K562 (cell line): ENCODE data around the gene ARF1. TPM values are rescaled to one million over a fixed set of nuclear protein-coding genes. Genes with fewer than 3 reads are reported as not detected.

ENCODE experiments used
- CEBPG ChIP-seq, 3 experiments: fragments of 200-800 bp in 1 of 3; sonication (Bioruptor generic) in 1 of 3; sonication (generic) in 1 of 3; formaldehyde crosslinking in 1 of 3; IDR thresholded peaks in 2 of 3; conservative IDR thresholded peaks in 1 of 3; 2 replicates each; pipeline versions ENCODE4 v1.6.1 to v1.8.0; 2016 to 2022; ENCODE audit warnings: missing compliant biosample characterization in 2 of 3, missing genetic modification characterization in 2 of 3, mild to moderate bottlenecking in 1 of 3, missing genetic modification reagents in 1 of 3
- CSDE1 ChIP-seq, 2 experiments: fragments of 450-650 bp; IDR thresholded peaks; 2 replicates each; pipeline ENCODE4 v1.6.1; 2016; ENCODE audit warnings: mild to moderate bottlenecking in 1 of 2
- CXXC5 ChIP-seq: fragments of 250-450 bp; sonication (Bioruptor Pico); IDR thresholded peaks from 2 replicates; pipeline ENCODE4 v1.8.0; 2022; ENCODE audit warnings: inconsistent platforms, mild to moderate bottlenecking, moderate library complexity
- ETS1 ChIP-seq: conservative IDR thresholded peaks from 2 replicates; pipeline ENCODE4 v1.6.1; 2011; ENCODE audit warnings: low read depth, mild to moderate bottlenecking, low read length; ENCODE audit not compliant: control insufficient read depth
- FIP1L1 ChIP-seq: fragments of 200-400 bp; formaldehyde crosslinking; IDR thresholded peaks from 2 replicates; pipeline ENCODE4 v1.6.1; 2018; ENCODE audit warnings: mild to moderate bottlenecking, low read depth, low read length; ENCODE audit not compliant: poor library complexity, severe bottlenecking
- FOXP1 ChIP-seq: sonication (generic); formaldehyde crosslinking; IDR thresholded peaks from 2 replicates; pipeline ENCODE4 v1.8.0; 2022; ENCODE audit warnings: mild to moderate bottlenecking, missing genetic modification reagents
- KHSRP ChIP-seq: fragments of 450-650 bp; IDR thresholded peaks from 2 replicates; pipeline ENCODE4 v1.6.1; 2017
- L3MBTL2 ChIP-seq: fragments of 450-650 bp; IDR thresholded peaks from 2 replicates; pipeline ENCODE4 v1.6.1; 2016; ENCODE audit warnings: mild to moderate bottlenecking, moderate library complexity
- LCOR ChIP-seq: sonication (generic); formaldehyde crosslinking; IDR thresholded peaks from 2 replicates; pipeline ENCODE4 v1.8.0; 2022; ENCODE audit warnings: mild to moderate bottlenecking, missing genetic modification reagents
- NKRF ChIP-seq: fragments of 450-650 bp; IDR thresholded peaks from 2 replicates; pipeline ENCODE4 v1.6.1; 2016; ENCODE audit warnings: borderline replicate concordance
- NRF1 ChIP-seq, 2 experiments: fragments of 450-650 bp; IDR thresholded peaks in 1 of 2; conservative IDR thresholded peaks in 1 of 2; 2 replicates each; pipeline ENCODE4 v1.6.1; 2014; ENCODE audit warnings: mild to moderate bottlenecking in 2 of 2
- PHF20 ChIP-seq: fragments of 450-650 bp; IDR thresholded peaks from 2 replicates; pipeline ENCODE4 v1.6.1; 2018; ENCODE audit not compliant: partially characterized antibody
- PKNOX1 ChIP-seq: fragments of 450-650 bp; IDR thresholded peaks from 2 replicates; pipeline ENCODE4 v1.6.1; 2016
- POLR2A ChIP-seq: fragments of 450-650 bp; conservative IDR thresholded peaks from 2 replicates; pipeline ENCODE4 v1.6.1; 2016
- RB1 ChIP-seq: fragments of 450-650 bp; IDR thresholded peaks from 2 replicates; pipeline ENCODE4 v1.6.1; 2017; ENCODE audit warnings: low read depth, mild to moderate bottlenecking
- RBBP5 ChIP-seq: fragments of 200-600 bp; sonication (generic); IDR thresholded peaks from 2 replicates; pipeline ENCODE4 v1.6.1; 2012; ENCODE audit warnings: borderline replicate concordance, mild to moderate bottlenecking, low read length, control low read depth, inconsistent platforms; ENCODE audit not compliant: insufficient read depth, poor library complexity, severe bottlenecking
- SRF ChIP-seq, 2 experiments: fragments of 250-450, 450-650 bp in 1 of 2; sonication (Bioruptor Pico) in 1 of 2; sonication (generic) in 1 of 2; formaldehyde crosslinking; IDR thresholded peaks; 2 replicates each; pipeline versions ENCODE4 v1.5.0 to v1.5.1; 2020 to 2022; ENCODE audit warnings: mild to moderate bottlenecking in 1 of 2, missing genetic modification reagents in 1 of 2
- TBL1XR1 ChIP-seq, 2 experiments: IDR thresholded peaks; 2 replicates each; pipeline ENCODE4 v1.6.1; 2012; ENCODE audit warnings: improper control_type of control experiment in 2 of 2, low read length in 2 of 2, mild to moderate bottlenecking in 1 of 2
- TFAM ChIP-seq: fragments of 250-450 bp; sonication (Bioruptor Pico); conservative IDR thresholded peaks from 2 replicates; pipeline ENCODE4 v1.5.0; 2021; ENCODE audit warnings: mild to moderate bottlenecking, moderate library complexity
- TSC22D4 ChIP-seq: fragments of 450-650 bp; IDR thresholded peaks from 2 replicates; pipeline ENCODE4 v1.6.1; 2016; ENCODE audit warnings: missing genetic modification characterization, missing biosample characterization, control low read depth
- ZBTB17 ChIP-seq: fragments of 450-650 bp; formaldehyde crosslinking; IDR thresholded peaks from 2 replicates; pipeline ENCODE4 v1.4.0; 2020; ENCODE audit warnings: mild to moderate bottlenecking
- ZFPM2 ChIP-seq: fragments of 250-450 bp; sonication (Bioruptor Pico); IDR thresholded peaks from 2 replicates; pipeline ENCODE4 v1.5.1; 2022; ENCODE audit warnings: mild to moderate bottlenecking
- ZNF133 ChIP-seq: fragments of 250-450 bp; sonication (Bioruptor Pico); IDR thresholded peaks from 2 replicates; pipeline ENCODE4 v1.4.0; 2020; ENCODE audit warnings: mild to moderate bottlenecking
- ZNF282 ChIP-seq: sonication (generic); formaldehyde crosslinking; IDR thresholded peaks from 2 replicates; pipeline ENCODE4 v1.8.1; 2023; ENCODE audit warnings: missing genetic modification reagents
- polyA plus RNA-seq, 8 experiments: library from polyadenylated mRNA; depleted of rRNA in 4 of 8; stranded (reverse) in 5 of 8; unstranded in 3 of 8; fragments of >200 nt; fragmentation: Nextera tagmentation in 2 of 8; fragmentation: Illumina TruSeq in 1 of 8; extraction: Ambion mirVana in 2 of 8; extraction: Trizol in 1 of 8; gene quantifications; 2 replicates each; pipeline versions ENCODE4 v1.2.1 to v1.2.3, GENCODE V29; 2011 to 2014; ENCODE audit warnings: inconsistent platforms in 1 of 8, missing spikeins in 1 of 8
- total RNA-seq, 7 experiments: library from RNA; depleted of rRNA in 6 of 7; stranded (reverse); fragments of >200 nt in 6 of 7; fragmentation: Illumina TruSeq in 2 of 7; extraction: Trizol in 2 of 7; gene quantifications; 2 replicates each; pipeline versions ENCODE4 v1.2.1 to v1.2.3, GENCODE V29; 2011 to 2021; ENCODE audit warnings: low replicate concordance in 1 of 7

The ARF1 gene
- total and polyA plus RNA-seq, 9 of the 15 experiments (the other 6 are each of a cell fraction or from before 2014, with no cell fraction given), result 69.8 to 593 (median 325) TPM

- peak in 1 of 2 experiments; percentile 80; a peak in 1 of 4 replicates for TF ChIP-seq CSDE1 (IDR thresholded peaks at IDR 0.05)
- peak; percentile 98 for TF ChIP-seq FIP1L1
- peak; percentile 96; the same call in 1 of the 2 replicates for TF ChIP-seq FOXP1 (CRISPR knock-in tag)
- TF ChIP-seq ZBTB17 (CRISPR knock-in tag), result peak; percentile 71
- TF ChIP-seq ETS1, result peak; percentile 61; the same call in 1 of the 2 replicates
- TF ChIP-seq CXXC5 (CRISPR knock-in tag), result peak; percentile 99
- peak; percentile 99 to 100 for TF ChIP-seq NRF1 (conservative IDR thresholded peaks at IDR 0.05 in 1 of 2, IDR thresholded peaks at IDR 0.05 in 1 of 2)
- TF ChIP-seq TSC22D4 (tag), result no peak
- TF ChIP-seq NKRF, result peak; percentile 94
- peak; percentile 96 for TF ChIP-seq KHSRP
- TF ChIP-seq CEBPG (CRISPR knock-in tag; IDR thresholded peaks at IDR 0.05), result peak; percentile 23; the same call in 1 of the 2 replicates
- no peak for TF ChIP-seq CEBPG (tag; conservative IDR thresholded peaks at IDR 0.05 in 1 of 2, IDR thresholded peaks at IDR 0.05 in 1 of 2)
- peak in 1 of 2 experiments; percentile 91; a peak in 2 of 4 replicates for TF ChIP-seq TBL1XR1 (IDR thresholded peaks at IDR 0.05; ENCODE audit: low read length in 2 of 2)
- peak; percentile 96 for TF ChIP-seq PHF20
- peak; percentile 91 for TF ChIP-seq RBBP5
- peak; percentile 41; the same call in 1 of the 2 replicates for TF ChIP-seq PKNOX1
- peak; percentile 79 for TF ChIP-seq POLR2A
- peak; percentile 93 for TF ChIP-seq RB1
- peak; percentile 65; the same call in 1 of the 2 replicates for TF ChIP-seq ZFPM2 (CRISPR knock-in tag)
- TF ChIP-seq LCOR, result peak; percentile 81; the same call in 1 of the 2 replicates
- TF ChIP-seq ZNF133, result no peak
- peak; percentile 95 for TF ChIP-seq L3MBTL2
- peak; percentile 59; the same call in 1 of the 2 replicates for TF ChIP-seq ZNF282 (CRISPR knock-in tag)
- no peak for TF ChIP-seq TFAM
- TF ChIP-seq SRF (CRISPR knock-in tag; IDR thresholded peaks at IDR 0.05), result no peak
These were observed 20.5 kb downstream of the ARF1 start, which contains the start of gene C1orf35 (continued) for GRCh38 chr1:228102791-228103620.
